Activated naive CD8-positive, alpha-beta T cell treated with anti-CD3 and anti-CD28 coated beads, Interleukin-2, amount 10 ng/mL, durations not matched to agents 7 days and 5 days (primary cell): ENCODE data around the gene CCDC66. TPM values are rescaled to one million over a fixed set of nuclear protein-coding genes. Genes with fewer than 3 reads are reported as not detected.

Experiments
- ATAC-seq: fragments of 150-1000 bp; cut with Tn5 transposase; one replicate; pipeline ENCODE4 v1.10.0; 2021; ENCODE audit warnings: low read depth, moderate library complexity
- POLR2A ChIA-PET: fragments of 350-600 bp; sonication (Branson Sonifier 250); formaldehyde crosslinking; loops from one replicate; lab custom pipeline; 2021; ENCODE audit warnings: antibody characterized with exemption; lab: Charles Lee
- DNase-seq: peaks from one replicate; pipeline ENCODE4 v3.0.0; 2021
- H3K27ac Mint-ChIP-seq: one replicate; pipeline ENCODE4 v1.8.0; 2022; ENCODE audit warnings: mild to moderate bottlenecking, mixed read lengths
- H3K27me3 Mint-ChIP-seq: one replicate; pipeline ENCODE4 v1.8.0; 2022; ENCODE audit warnings: mild to moderate bottlenecking, moderate library complexity, mixed read lengths
- H3K36me3 Mint-ChIP-seq: one replicate; pipeline ENCODE4 v1.8.0; 2021; ENCODE audit warnings: mild to moderate bottlenecking, mixed read lengths
- H3K4me1 Mint-ChIP-seq: one replicate; pipeline ENCODE4 v1.8.0; 2021; ENCODE audit warnings: mixed read lengths
- H3K4me3 Mint-ChIP-seq: one replicate; pipeline ENCODE4 v1.8.0; 2022; ENCODE audit warnings: mild to moderate bottlenecking, moderate library complexity, mixed read lengths
- H3K9me3 Mint-ChIP-seq: one replicate; pipeline ENCODE4 v1.8.0; 2021; ENCODE audit warnings: mixed read lengths
- total RNA-seq, 2 experiments: library from RNA; stranded (reverse); gene quantifications; one replicate each; pipeline ENCODE4 v1.2.3, GENCODE V29; 2021

The CCDC66 gene
- total RNA-seq, 2 experiments from 2014 or later = 55.3 to 58.9 TPM

- DNase-seq (no peak), ATAC-seq (no peak)
- Mint-ChIP-seq H3K4me1 (no peaks in the 10 kb centered on the region), H3K27ac (no peak overlapping the region), H3K4me3 (no peak overlapping the region), H3K9me3 (no peaks in the 10 kb centered on the region), H3K36me3 (peaks cover 37% of the 10 kb centered on the region), H3K27me3 (no peaks in the 10 kb centered on the region)
- POLR2A ChIA-PET = no interaction called here
These were observed 74.0 kb downstream of the CCDC66 start for GRCh38 chr3:56630966-56631365.

- no peaks in the 10 kb centered on the region for H3K27me3 Mint-ChIP-seq
- ATAC-seq (no peak), DNase-seq (no peak)
- H3K4me3 Mint-ChIP-seq = no peak overlapping the region
- peaks cover 42% of the 10 kb centered on the region for H3K36me3 Mint-ChIP-seq
- peaks cover 4% of the 10 kb centered on the region for H3K4me1 Mint-ChIP-seq
- no peaks in the 10 kb centered on the region for H3K9me3 Mint-ChIP-seq
- no peak overlapping the region for H3K27ac Mint-ChIP-seq
- POLR2A ChIA-PET = no interaction called here
These were observed 76.2 kb downstream of the CCDC66 start for GRCh38 chr3:56633181-56633580.

GRCh38 chr3:56633602-56634535 lies 76.9 kb downstream of the CCDC66 start:
- no peak overlapping the region for H3K27ac Mint-ChIP-seq
- H3K4me3 Mint-ChIP-seq = no peak overlapping the region
- POLR2A ChIA-PET = no interaction called here
- no peak for ATAC-seq
- H3K27me3 Mint-ChIP-seq = no peaks in the 10 kb centered on the region
- DNase-seq = no peak
- peaks cover 44% of the 10 kb centered on the region for H3K36me3 Mint-ChIP-seq
- peaks cover 4% of the 10 kb centered on the region for H3K4me1 Mint-ChIP-seq
- H3K9me3 Mint-ChIP-seq = no peaks in the 10 kb centered on the region

- Mint-ChIP-seq H3K4me3 (no peak overlapping the region), H3K36me3 (peaks cover 38% of the 10 kb centered on the region), H3K27ac (no peak overlapping the region), H3K9me3 (no peaks in the 10 kb centered on the region), H3K27me3 (no peaks in the 10 kb centered on the region), H3K4me1 (peaks cover 9% of the 10 kb centered on the region)
- DNase-seq (no peak), ATAC-seq (no peak)
- POLR2A ChIA-PET = no interaction called here
These were observed 88.4 kb downstream of the CCDC66 start for GRCh38 chr3:56645407-56645806.

GRCh38 chr3:56654460-56654859 lies 97.5 kb downstream of the CCDC66 start:
- ATAC-seq (no peak), DNase-seq (no peak)
- peaks cover 19% of the 10 kb centered on the region for H3K4me1 Mint-ChIP-seq
- H3K9me3 Mint-ChIP-seq = no peaks in the 10 kb centered on the region
- H3K27me3 Mint-ChIP-seq = no peaks in the 10 kb centered on the region
- POLR2A ChIA-PET = interaction anchor here (0.6 kb wide), 1 partner anchor 35 kb away, joined by 5 read pairs; no protein-coding TSS in a partner anchor
- peaks cover 74% of the 10 kb centered on the region for H3K36me3 Mint-ChIP-seq
- no peak overlapping the region for H3K4me3 Mint-ChIP-seq
- H3K27ac Mint-ChIP-seq = no peak overlapping the region

- no peaks in the 10 kb centered on the region for H3K9me3 Mint-ChIP-seq
- POLR2A ChIA-PET = no interaction called here
- H3K4me3 Mint-ChIP-seq = no peak overlapping the region
- no peaks in the 10 kb centered on the region for H3K27me3 Mint-ChIP-seq
- DNase-seq (no peak), ATAC-seq (no peak)
- H3K4me1 Mint-ChIP-seq = peaks cover 20% of the 10 kb centered on the region
- H3K27ac Mint-ChIP-seq = no peak overlapping the region
- H3K36me3 Mint-ChIP-seq = peaks cover 73% of the 10 kb centered on the region
These were observed 98.7 kb downstream of the CCDC66 start for GRCh38 chr3:56655709-56656108.

- Mint-ChIP-seq H3K27me3 (no peaks in the 10 kb centered on the region), H3K27ac (no peak overlapping the region), H3K36me3 (peaks cover 55% of the 10 kb centered on the region), H3K9me3 (no peaks in the 10 kb centered on the region), H3K4me3 (no peak overlapping the region), H3K4me1 (peaks cover 9% of the 10 kb centered on the region)
- POLR2A ChIA-PET = interaction anchor here (1.1 kb wide), 1 partner anchor 18 kb away, joined by 3 read pairs; the partner anchor contains the start of gene TASOR
- ATAC-seq = no peak
- DNase-seq = no peak
These were observed 107.8 kb downstream of the CCDC66 start for GRCh38 chr3:56664823-56665222.

GRCh38 chr3:56667973-56668579 lies 111.1 kb downstream of the CCDC66 start:
- H3K27me3 Mint-ChIP-seq = no peaks in the 10 kb centered on the region
- no peak for ATAC-seq
- H3K36me3 Mint-ChIP-seq = peaks cover 68% of the 10 kb centered on the region
- H3K27ac Mint-ChIP-seq = no peak overlapping the region
- no peaks in the 10 kb centered on the region for H3K9me3 Mint-ChIP-seq
- H3K4me1 Mint-ChIP-seq = peaks cover 7% of the 10 kb centered on the region
- POLR2A ChIA-PET = interaction anchor here (1.9 kb wide), 1 partner anchor 14 kb away, joined by 8 read pairs; no protein-coding TSS in a partner anchor
- no peak overlapping the region for H3K4me3 Mint-ChIP-seq
- DNase-seq = no peak

Other genes with a start within 250 kb of the CCDC66 start
- gene ERC2, start 88.7 kb upstream of the CCDC66 start, total RNA-seq = not detected
- gene TASOR, start 126.1 kb downstream of the CCDC66 start, total RNA-seq = 10 to 100 TPM; 79.1 to 87.1 TPM
- 100 to 1,000 TPM; 130 TPM for gene ARHGEF3, start 244.8 kb downstream of the CCDC66 start, total RNA-seq